Transverse colon (tissue), 4 donors: ENCODE results near the gene MTHFS.

ENCODE experiments used
- POLR2A ChIP-seq: fragments of 450-650 bp; IDR thresholded peaks from one replicate; pipeline ENCODE4 v1.6.1; 2016; ENCODE audit warnings: antibody characterized with exemption, mild to moderate bottlenecking, moderate library complexity
- POLR2AphosphoS5 ChIP-seq, 3 donors: sonication (generic); formaldehyde crosslinking; IDR thresholded peaks; one replicate each; pipeline ENCODE4 v1.6.1; 2016; ENCODE audit warnings: antibody characterized with exemption in 3 of 3
- TF ChIP-seq, protein P1 (sequence below), 5 experiments: fragments of 200-600 bp in 3 of 5; fragments of 450-650 bp in 2 of 5; sonication (generic) in 3 of 5; IDR thresholded peaks; 1 replicate in 2 of 5; 2 replicates in 3 of 5; pipeline ENCODE4 v1.5.1; 2016 to 2017; ENCODE audit warnings: antibody characterized with exemption in 5 of 5, inconsistent platforms in 3 of 5, mild to moderate bottlenecking in 2 of 5, moderate library complexity in 1 of 5

- TF ChIP-seq, protein P1, sequence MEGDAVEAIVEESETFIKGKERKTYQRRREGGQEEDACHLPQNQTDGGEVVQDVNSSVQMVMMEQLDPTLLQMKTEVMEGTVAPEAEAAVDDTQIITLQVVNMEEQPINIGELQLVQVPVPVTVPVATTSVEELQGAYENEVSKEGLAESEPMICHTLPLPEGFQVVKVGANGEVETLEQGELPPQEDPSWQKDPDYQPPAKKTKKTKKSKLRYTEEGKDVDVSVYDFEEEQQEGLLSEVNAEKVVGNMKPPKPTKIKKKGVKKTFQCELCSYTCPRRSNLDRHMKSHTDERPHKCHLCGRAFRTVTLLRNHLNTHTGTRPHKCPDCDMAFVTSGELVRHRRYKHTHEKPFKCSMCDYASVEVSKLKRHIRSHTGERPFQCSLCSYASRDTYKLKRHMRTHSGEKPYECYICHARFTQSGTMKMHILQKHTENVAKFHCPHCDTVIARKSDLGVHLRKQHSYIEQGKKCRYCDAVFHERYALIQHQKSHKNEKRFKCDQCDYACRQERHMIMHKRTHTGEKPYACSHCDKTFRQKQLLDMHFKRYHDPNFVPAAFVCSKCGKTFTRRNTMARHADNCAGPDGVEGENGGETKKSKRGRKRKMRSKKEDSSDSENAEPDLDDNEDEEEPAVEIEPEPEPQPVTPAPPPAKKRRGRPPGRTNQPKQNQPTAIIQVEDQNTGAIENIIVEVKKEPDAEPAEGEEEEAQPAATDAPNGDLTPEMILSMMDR (IDR thresholded peaks at IDR 0.05) = no peak
- TF ChIP-seq POLR2AphosphoS5 (IDR thresholded peaks at IDR 0.05) (no peak), POLR2A (no peak)
Measured at GRCh38 chr15:79916502-79917132, 19.8 kb upstream of the MTHFS start.
